Gastrocnemius medialis (tissue), 4 donors: ENCODE measurements around the gene B4GAT1.

Experiments used
- POLR2A ChIP-seq, 2 donors: fragments of 450-650 bp; IDR thresholded peaks; one replicate each; pipeline ENCODE4 v1.6.1; 2017; ENCODE audit warnings: antibody characterized with exemption in 2 of 2, mild to moderate bottlenecking in 2 of 2, moderate library complexity in 2 of 2
- TF ChIP-seq, protein P1 (sequence below), 5 experiments: fragments of 450-650 bp in 3 of 5; fragments of 200-600 bp in 2 of 5; sonication (generic) in 2 of 5; IDR thresholded peaks in 4 of 5; conservative IDR thresholded peaks in 1 of 5; 1 replicate in 4 of 5; 2 replicates in 1 of 5; pipeline ENCODE4 v1.5.1; 2016 to 2019; ENCODE audit warnings: antibody characterized with exemption in 5 of 5, mild to moderate bottlenecking in 3 of 5, moderate library complexity in 3 of 5

DNA sequence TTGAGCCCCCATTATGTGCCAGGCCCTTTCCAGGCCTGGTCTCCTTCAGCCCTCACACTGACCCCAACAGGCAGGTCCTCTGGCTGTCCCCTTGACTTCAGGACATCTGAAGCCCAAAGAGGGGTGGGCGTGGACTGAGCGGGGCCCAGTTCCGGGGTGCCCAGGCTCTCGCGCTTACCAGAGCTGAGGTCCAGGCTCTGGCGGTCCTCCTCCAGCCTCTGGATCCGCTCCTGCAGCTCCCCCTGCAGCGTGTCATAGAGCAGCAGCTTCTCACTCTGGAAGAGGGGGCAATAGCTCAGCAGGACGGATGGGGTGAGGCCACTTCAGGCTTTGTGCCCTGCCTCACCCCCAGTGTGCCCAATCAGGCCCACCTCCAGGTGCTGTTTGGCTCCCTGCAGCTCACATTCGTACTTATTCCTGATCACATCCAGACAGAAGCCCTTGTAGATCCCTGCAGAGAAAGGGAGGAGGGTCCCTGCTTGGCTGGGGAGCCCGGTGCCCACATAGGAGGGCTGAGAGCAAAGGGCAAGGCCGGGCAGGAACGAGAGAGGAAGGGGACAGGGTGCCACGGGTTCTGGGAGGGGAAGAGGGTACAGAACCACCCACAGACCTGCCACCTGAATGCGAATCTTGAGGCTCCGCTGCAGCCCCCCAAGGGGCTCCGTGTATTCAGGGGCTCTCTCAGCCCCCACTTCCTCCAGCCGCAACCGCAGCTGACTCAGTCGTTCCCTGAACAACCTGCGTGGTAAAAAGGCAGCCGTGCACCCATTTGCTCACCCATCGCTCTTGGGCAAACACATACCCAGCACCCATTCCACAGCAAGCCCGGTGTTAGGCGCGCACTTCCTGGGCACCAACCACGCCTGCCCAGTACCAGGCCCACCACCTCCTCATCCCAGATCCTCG is 6.6 kb downstream of the B4GAT1 start:
- TF ChIP-seq, protein P1, sequence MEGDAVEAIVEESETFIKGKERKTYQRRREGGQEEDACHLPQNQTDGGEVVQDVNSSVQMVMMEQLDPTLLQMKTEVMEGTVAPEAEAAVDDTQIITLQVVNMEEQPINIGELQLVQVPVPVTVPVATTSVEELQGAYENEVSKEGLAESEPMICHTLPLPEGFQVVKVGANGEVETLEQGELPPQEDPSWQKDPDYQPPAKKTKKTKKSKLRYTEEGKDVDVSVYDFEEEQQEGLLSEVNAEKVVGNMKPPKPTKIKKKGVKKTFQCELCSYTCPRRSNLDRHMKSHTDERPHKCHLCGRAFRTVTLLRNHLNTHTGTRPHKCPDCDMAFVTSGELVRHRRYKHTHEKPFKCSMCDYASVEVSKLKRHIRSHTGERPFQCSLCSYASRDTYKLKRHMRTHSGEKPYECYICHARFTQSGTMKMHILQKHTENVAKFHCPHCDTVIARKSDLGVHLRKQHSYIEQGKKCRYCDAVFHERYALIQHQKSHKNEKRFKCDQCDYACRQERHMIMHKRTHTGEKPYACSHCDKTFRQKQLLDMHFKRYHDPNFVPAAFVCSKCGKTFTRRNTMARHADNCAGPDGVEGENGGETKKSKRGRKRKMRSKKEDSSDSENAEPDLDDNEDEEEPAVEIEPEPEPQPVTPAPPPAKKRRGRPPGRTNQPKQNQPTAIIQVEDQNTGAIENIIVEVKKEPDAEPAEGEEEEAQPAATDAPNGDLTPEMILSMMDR (IDR thresholded peaks at IDR 0.05 in 4 of 5, conservative IDR thresholded peaks at IDR 0.05 in 1 of 5), result no peak
- no peak for TF ChIP-seq POLR2A (IDR thresholded peaks at IDR 0.05)
